Suprapubic skin (tissue), 4 donors: Measurements from ENCODE around the gene TBC1D16.

Experiments
- POLR2A ChIP-seq, 2 donors: fragments of 450-650 bp; IDR thresholded peaks; one replicate each; pipeline ENCODE4 v1.6.1; 2017; ENCODE audit warnings: antibody characterized with exemption in 2 of 2, mild to moderate bottlenecking in 2 of 2, moderate library complexity in 2 of 2
- POLR2AphosphoS5 ChIP-seq, 3 donors: sonication (generic); formaldehyde crosslinking; IDR thresholded peaks; one replicate each; pipeline ENCODE4 v1.6.1; 2017; ENCODE audit warnings: antibody characterized with exemption in 3 of 3

DNA sequence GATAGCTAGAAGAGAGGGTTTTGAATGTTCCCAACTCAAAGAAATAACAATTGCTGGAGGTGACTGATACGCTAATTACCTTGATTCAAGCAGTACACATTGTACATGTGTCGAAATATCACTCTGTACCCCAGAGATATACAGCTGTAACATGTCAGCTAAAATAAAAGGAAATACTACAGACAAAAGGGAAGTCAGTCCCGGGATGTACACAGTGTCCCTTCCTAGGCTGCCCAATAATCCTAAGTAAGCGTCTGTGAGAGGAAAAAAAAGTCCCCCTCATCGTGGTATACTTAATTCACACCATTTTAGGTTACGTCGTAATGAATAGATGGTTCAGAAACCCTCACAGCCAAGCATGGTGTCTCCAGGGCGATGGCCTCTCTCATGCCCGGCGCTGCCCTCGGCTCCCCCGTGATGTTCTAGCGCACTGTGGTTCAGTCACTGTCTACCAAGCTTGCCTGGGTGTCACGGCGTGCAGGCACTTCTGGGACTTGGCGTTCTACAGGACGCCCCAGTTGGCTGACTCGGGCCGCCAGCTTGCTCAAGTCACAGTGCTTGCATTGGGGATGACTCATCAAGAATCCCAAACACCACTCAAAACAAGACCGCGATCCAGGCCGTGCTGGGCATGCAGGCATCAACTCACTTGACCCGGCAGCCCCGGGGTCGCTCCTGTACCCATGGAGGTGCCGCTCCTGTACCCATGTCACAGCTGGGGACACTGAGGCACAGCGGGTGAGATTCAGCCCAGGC, 28.3 kb upstream of the TBC1D16 start:
- TF ChIP-seq POLR2AphosphoS5 (IDR thresholded peaks at IDR 0.05) (no peak), POLR2A (IDR thresholded peaks at IDR 0.05) (no peak)
